Measurements from ENCODE around the gene GYPB.
"Not testable (repeated sequence)": the region's sequence is repeated elsewhere in the genome, so short reads cannot be mapped to it uniquely, and the experiment has no call there.

- TF ChIP-seq, protein P1, sequence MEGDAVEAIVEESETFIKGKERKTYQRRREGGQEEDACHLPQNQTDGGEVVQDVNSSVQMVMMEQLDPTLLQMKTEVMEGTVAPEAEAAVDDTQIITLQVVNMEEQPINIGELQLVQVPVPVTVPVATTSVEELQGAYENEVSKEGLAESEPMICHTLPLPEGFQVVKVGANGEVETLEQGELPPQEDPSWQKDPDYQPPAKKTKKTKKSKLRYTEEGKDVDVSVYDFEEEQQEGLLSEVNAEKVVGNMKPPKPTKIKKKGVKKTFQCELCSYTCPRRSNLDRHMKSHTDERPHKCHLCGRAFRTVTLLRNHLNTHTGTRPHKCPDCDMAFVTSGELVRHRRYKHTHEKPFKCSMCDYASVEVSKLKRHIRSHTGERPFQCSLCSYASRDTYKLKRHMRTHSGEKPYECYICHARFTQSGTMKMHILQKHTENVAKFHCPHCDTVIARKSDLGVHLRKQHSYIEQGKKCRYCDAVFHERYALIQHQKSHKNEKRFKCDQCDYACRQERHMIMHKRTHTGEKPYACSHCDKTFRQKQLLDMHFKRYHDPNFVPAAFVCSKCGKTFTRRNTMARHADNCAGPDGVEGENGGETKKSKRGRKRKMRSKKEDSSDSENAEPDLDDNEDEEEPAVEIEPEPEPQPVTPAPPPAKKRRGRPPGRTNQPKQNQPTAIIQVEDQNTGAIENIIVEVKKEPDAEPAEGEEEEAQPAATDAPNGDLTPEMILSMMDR (IDR thresholded peaks at IDR 0.05; ENCODE audit: poor library complexity, severe bottlenecking): not testable (repeated sequence)
- not testable (repeated sequence) for TF ChIP-seq REST (IDR thresholded peaks at IDR 0.05; ENCODE audit: borderline replicate concordance); EZH2 (IDR thresholded peaks at IDR 0.05; ENCODE audit: borderline replicate concordance, insufficient read depth, low read length, poor library complexity, severe bottlenecking); EP300 (conservative IDR thresholded peaks at IDR 0.05; ENCODE audit: poor library complexity, severe bottlenecking); POLR2AphosphoS5 (IDR thresholded peaks at IDR 0.05); TAF1 (IDR thresholded peaks at IDR 0.05; ENCODE audit: low read depth)
Measured at GRCh38 chr4:143990717-143991116, 28.5 kb downstream of the GYPB start.
